Nephron progenitor cell (in vitro differentiated cells): Measurements from ENCODE around the gene FBXO11.
"Not testable (repeated sequence)": the region's sequence is repeated elsewhere in the genome, so short reads cannot be mapped to it uniquely, and the experiment has no call there.

Experiments used
- DNase-seq: peaks from one replicate; pipeline ENCODE4 v3.0.0; 2021
- H3K27ac Mint-ChIP-seq: 2 replicates; pipeline ENCODE4 v1.8.0; 2021; ENCODE audit warnings: mild to moderate bottlenecking, moderate library complexity, mixed read lengths
- H3K27me3 Mint-ChIP-seq: 2 replicates; pipeline ENCODE4 v1.8.0; 2021; ENCODE audit warnings: mild to moderate bottlenecking, low read depth, mixed read lengths; ENCODE audit not compliant: poor library complexity
- H3K36me3 Mint-ChIP-seq: 2 replicates; pipeline ENCODE4 v1.8.0; 2021; ENCODE audit warnings: low read depth, mixed read lengths
- H3K4me1 Mint-ChIP-seq: 2 replicates; pipeline ENCODE4 v1.8.0; 2021; ENCODE audit warnings: mixed read lengths
- H3K4me3 Mint-ChIP-seq: 2 replicates; pipeline ENCODE4 v1.8.0; 2021; ENCODE audit warnings: mild to moderate bottlenecking, moderate library complexity, mixed read lengths
- H3K9me3 Mint-ChIP-seq: 2 replicates; pipeline ENCODE4 v1.8.0; 2021; ENCODE audit warnings: mild to moderate bottlenecking, moderate library complexity, mixed read lengths
- CTCF ChIP-seq: fragments of 200-600 bp; sonication (generic); IDR thresholded peaks from 2 replicates; pipeline ENCODE4 v1.5.0; 2021; ENCODE audit warnings: antibody characterized with exemption

Gene FBXO11

GRCh38 chr2:47937677-47938076, 31.4 kb upstream of the FBXO11 start:
- TF ChIP-seq CTCF = no peak
- no peak overlapping the region for H3K27ac Mint-ChIP-seq
- no peak overlapping the region for H3K4me3 Mint-ChIP-seq
- DNase-seq = no peak
- no peaks in the 10 kb centered on the region for H3K4me1 Mint-ChIP-seq
- peaks cover 9% of the 10 kb centered on the region for H3K27me3 Mint-ChIP-seq
- no peaks in the 10 kb centered on the region for H3K36me3 Mint-ChIP-seq
- H3K9me3 Mint-ChIP-seq = no peaks in the 10 kb centered on the region

- H3K27me3 Mint-ChIP-seq = peaks cover 8% of the 10 kb centered on the region
- H3K4me1 Mint-ChIP-seq = no peaks in the 10 kb centered on the region
- TF ChIP-seq CTCF = no peak
- H3K27ac Mint-ChIP-seq = no peak overlapping the region
- no peaks in the 10 kb centered on the region for H3K36me3 Mint-ChIP-seq
- H3K9me3 Mint-ChIP-seq = peaks cover under 1% of the 10 kb centered on the region
- no peak for DNase-seq
- no peak overlapping the region for H3K4me3 Mint-ChIP-seq
These were observed 28.8 kb upstream of the FBXO11 start for GRCh38 chr2:47935071-47935470.

GRCh38 chr2:47918043-47918442, 11.7 kb upstream of the FBXO11 start:
- peaks cover 32% of the 10 kb centered on the region for H3K4me1 Mint-ChIP-seq
- no peak overlapping the region for H3K27ac Mint-ChIP-seq
- H3K9me3 Mint-ChIP-seq = no peaks in the 10 kb centered on the region
- no peak for TF ChIP-seq CTCF
- no peaks in the 10 kb centered on the region for H3K27me3 Mint-ChIP-seq
- no peak overlapping the region for H3K4me3 Mint-ChIP-seq
- no peaks in the 10 kb centered on the region for H3K36me3 Mint-ChIP-seq
- no peak for DNase-seq

DNA sequence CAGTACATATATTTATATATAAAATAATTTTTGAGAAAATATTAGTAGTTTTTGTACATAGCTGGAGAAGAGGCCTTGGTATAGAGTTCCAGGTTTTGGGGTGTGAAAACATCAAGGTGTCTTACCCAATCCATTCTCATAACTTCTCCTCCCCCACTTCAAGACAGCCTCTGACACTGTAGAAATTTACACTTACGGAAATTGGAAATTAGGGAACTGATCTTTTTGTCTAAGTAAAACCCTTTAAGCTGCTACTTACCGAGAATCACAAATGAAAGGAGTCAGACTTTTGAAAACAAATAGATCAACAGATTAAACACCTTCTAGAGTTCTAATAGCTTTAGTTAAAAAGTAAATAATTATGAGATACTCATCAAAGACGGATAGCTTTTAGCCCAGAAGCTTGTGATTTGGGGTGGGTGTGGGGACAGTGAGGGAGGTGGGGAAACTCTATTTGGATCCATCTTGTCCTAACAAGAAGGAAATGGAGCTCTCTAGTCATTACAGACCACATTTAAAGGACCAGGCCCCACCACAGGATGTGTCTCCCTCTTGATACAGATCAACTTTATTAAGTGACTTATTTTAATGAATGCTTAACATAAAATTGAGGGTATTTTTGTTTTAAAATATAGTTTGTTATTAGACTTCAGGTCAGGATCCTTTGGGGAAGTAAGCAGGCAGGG, 11.1 kb upstream of the FBXO11 start:
- Mint-ChIP-seq H3K4me3 (no peak overlapping the region), H3K27ac (no peak overlapping the region), H3K36me3 (no peaks in the 10 kb centered on the region), H3K4me1 (peaks cover 32% of the 10 kb centered on the region), H3K9me3 (peaks cover 2% of the 10 kb centered on the region), H3K27me3 (no peaks in the 10 kb centered on the region)
- no peak for DNase-seq
- TF ChIP-seq CTCF = no peak

DNA sequence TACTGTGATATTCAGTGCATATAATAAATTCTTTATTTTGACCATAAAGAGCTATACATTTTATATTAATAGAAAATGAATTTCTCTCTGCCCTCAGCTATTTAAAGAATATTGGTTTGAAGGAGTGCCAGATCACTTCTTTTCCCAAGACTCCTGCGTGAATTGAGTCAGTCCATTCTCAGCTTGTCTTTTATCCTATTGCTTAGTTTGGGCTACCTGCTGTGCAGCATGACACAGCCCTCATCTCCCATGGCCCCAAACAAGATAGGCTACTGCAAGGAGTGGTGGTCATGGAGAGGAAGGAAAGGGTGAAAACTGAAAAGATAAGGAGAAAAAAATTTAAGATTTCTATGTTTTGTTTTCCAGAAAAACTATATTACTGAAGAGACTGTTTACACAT, 10.1 kb upstream of the FBXO11 start:
- H3K4me3 Mint-ChIP-seq = no peak overlapping the region
- no peak for DNase-seq
- no peak for TF ChIP-seq CTCF
- H3K27ac Mint-ChIP-seq = no peak overlapping the region
- H3K4me1 Mint-ChIP-seq = peaks cover 28% of the 10 kb centered on the region
- H3K9me3 Mint-ChIP-seq = peaks cover 6% of the 10 kb centered on the region
- no peaks in the 10 kb centered on the region for H3K27me3 Mint-ChIP-seq
- no peaks in the 10 kb centered on the region for H3K36me3 Mint-ChIP-seq

GRCh38 chr2:47910662-47911061, 4.4 kb upstream of the FBXO11 start:
- H3K27ac Mint-ChIP-seq, DNase-seq, H3K4me3 Mint-ChIP-seq, H3K9me3 Mint-ChIP-seq, H3K27me3 Mint-ChIP-seq, H3K36me3 Mint-ChIP-seq: not testable (repeated sequence)
- H3K4me1 Mint-ChIP-seq = peaks cover 13% of the 10 kb centered on the region
